Stimulated activated CD8-positive, alpha-beta memory T cell treated with anti-CD3 and anti-CD28 coated beads, Interleukin-4, amount 100 ng/mL, for 4 hours (primary cell): ENCODE data around the gene PDP2.

ENCODE experiments used
- DNase-seq, 2 donors: peaks; one replicate each; pipeline ENCODE4 v3.0.0-alpha.2; 2020; ENCODE audit warnings: low read depth in 2 of 2, low spot score in 1 of 2

The PDP2 gene

DNA sequence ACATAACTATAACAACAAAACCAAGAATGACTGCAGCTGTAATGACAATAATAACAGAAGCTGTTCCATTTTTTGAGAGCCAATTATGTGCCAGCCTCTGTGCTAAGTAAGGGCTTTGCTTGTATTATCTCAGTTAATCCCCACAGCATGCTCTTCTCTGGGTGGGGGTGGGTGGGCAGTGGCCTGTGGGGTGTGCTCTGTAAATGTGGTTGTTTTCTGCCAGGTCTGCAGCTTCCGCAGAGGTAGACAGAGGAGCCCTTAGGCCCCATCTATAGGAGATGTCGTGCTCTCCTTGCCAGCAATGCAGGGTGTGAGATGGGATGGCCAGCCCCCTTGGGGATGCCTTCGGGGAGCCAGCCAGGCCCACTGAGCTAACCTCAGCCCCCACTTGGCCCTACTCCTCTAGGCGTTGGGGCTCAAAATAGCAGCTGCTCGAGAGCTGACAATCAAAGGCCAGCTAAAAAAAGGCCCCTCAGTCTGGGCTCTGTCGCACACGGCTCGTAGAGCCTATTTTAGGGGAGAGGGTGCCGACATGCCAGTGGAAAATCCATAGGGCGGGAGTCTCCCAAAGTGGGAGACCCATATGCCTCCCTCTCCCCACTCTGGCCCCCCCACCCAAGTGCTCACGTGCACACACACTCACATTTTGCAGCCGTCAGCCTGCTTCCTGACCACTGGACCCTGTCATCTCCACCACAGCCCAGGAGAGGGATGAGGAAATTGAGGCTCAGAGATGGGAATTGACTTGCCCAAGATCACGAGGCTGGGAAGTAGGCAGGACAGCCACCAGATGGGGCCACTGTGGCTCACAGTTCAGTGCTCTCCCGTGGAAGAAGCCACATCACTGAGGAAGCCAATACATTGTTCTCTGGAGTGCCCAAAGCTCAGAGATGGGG lies 22.6 kb downstream of the PDP2 start:
- DNase-seq, result no peak

DNA sequence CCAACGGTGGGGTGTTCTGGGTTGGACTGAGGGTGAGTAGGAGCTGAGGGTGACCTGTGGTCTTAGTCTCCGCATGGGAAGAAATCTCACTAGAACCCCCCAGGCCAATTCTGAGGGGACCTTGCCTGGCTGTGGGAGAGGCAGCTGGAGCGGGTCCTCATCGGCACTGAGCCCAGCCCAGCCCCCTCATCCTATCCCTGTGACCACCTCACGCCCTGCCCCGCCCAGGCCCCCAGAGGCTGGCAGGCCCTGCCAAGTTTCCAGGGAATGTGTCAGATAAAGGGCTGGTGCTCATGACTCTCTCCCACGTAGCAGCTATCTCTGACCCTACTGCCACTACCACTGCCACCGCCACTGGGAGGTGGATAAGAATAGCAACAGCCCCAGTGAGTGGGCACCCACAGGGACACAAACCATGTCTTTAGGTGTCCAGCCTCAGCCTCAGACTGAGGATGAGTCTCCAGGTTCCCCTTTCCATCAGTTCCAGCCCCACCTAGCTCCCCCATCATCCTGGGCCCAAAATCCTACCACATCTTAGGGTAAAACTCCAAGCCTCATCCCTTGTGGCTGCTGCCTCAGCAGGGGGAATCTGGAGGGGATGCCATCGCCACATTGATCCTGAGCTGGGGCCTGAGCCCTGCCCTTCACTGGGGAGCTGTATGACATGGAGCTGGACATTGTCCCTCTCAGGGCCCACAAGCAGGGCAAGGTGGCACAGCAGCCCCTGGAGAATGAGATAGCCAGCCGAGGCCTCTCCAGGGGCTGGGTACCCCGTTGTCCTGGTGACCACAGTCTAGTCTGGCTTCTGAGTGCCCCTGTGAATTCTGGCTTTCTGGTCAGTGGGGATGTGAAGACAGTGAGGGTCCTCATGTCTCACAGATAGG lies 23.5 kb downstream of the PDP2 start:
- DNase-seq, result no peak

DNA sequence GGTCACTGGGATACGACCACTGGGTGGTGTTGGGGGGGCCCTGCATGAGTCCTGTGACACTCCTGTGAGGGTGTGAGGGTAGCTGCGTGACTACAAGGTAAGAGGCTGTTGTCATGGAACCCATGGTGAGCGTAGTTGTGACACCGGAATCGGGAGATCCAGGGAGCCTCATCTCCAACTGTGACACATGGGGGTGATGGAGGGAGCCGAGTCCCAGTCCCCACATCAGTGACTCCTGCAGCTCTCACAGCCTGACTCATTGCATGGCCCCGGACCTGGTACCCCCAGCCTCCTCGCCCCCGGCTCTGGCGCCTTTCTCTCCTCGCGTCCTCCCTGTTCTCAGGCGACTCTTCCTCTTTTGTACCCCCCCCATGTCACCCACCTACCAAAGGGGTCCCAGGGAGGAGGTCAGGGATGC lies 24.1 kb downstream of the PDP2 start:
- DNase-seq, result no peak

DNA sequence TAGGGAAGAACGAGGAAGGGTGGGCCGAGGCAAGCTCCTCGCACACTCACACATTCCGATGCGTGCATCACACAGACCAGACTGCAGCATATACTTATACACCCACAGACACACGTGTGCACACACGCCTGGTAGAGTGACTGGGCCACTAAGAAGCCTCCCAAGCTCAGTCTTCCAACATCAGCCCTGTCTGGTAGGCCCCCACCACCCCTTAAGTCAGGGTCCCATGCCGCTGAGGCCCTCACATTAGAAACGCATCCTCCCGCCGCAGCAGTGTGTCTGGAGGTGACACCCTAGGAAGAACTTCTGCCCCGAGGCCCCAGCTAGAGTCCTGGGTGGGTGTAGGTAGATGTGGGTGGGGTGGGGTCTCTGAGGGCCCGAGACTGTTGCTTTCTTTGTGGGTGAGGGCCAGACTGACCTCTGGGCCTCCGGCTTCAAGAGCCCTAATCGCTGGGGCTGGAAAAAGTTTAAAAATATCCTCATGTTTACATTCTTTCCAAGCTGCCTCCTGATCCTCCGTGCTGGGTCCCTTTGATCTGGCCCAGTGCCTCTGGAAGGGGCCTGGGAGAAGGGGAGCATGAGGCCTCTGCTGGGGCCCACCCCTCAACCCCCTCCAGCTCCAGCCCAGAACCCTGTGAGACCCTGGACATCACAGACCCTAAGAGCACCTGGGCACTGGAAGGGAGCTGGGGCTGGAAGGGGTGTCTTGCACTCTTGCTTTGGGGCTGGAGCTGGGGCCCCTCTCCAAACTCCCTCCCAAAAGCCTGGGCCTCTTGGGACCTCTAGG lies 24.7 kb downstream of the PDP2 start:
- no peak for DNase-seq

DNA sequence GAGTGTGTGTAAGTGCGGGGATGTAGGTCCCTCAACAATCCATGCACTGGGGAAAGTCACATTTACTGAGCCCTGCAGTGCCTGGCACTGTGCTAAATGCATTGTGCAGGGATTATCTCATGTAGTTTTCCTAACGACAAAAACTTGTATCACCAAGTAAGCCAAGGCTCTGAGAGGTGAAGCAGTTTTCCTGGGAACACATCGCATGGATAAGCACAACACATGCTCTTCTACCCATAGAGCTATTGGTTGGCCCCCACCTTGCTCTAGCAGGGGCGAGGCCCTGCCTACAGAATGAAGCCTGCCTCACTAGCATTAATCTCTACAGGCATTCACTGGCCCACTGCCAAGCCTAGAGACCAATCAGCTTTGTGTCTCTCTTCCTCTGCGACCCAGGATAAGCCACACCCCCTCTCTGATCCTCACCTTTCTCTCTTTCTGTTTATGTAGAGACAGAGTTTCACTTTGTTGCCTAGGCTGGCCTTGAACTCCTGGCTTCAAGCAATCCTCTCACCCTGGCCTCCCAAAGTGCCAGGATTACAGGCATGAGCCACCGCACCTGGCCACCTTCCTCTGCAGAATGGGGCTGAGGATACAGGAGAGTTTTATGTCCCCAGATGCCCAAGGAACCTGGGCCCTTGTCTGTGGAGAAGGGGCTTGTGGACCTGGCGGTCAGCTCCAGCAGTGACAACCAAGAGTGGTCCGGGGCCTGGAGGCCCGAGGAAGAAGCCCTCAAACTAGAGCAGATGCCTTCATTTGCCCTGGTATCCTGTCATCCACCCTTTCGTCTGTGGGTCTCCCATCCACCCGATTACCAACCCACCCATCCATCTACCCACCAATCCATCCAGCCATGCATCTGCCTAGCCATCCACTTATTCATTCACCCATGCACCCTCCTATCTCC lies 25.6 kb downstream of the PDP2 start:
- DNase-seq, result no peak

- DNase-seq, result no peak
Measured at GRCh38 chr16:66906916-66907836, 26.9 kb downstream of the PDP2 start.

- DNase-seq, result no peak
Measured at GRCh38 chr16:66908116-66908515, 27.8 kb downstream of the PDP2 start.

GRCh38 chr16:66908762-66909559 lies 28.6 kb downstream of the PDP2 start:
- DNase-seq, result no peak

DNA sequence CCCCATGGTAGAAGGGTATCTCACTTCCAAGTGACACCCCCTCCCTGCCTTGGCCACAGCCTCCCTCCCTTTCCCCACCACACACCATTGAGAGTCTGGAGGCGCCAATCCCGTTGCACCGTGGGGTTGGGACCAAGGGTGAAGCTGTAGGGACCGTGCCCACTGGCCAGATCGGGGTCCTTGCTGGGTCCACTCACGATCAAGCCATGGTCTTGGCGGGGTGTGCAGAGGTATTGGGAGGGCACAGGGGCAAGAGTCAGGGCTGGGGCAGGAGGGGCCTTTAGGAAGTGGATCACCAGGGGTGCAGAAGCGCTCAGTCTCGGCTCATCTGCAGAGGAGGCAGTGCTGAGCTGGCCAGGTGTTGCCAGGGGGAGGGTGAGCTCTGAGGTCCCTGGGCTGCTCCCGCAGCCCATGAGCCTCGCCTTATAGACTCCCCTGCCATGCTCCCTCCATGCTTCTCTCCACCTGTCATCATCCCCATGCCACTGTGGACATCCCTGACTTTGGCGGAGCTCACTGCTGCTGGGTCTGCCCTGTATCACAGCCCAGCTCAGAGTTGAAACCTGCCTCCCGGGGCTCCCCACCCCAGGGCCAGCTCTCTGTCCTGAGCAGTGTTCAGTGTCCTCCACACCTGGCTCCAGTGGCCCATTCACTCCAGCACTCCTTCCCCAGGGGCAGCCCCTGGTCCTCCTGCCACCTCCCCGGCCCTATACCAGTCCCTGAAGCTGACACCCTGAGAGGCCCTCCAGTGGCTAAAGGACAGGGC lies 30.0 kb downstream of the PDP2 start:
- no peak for DNase-seq

DNA sequence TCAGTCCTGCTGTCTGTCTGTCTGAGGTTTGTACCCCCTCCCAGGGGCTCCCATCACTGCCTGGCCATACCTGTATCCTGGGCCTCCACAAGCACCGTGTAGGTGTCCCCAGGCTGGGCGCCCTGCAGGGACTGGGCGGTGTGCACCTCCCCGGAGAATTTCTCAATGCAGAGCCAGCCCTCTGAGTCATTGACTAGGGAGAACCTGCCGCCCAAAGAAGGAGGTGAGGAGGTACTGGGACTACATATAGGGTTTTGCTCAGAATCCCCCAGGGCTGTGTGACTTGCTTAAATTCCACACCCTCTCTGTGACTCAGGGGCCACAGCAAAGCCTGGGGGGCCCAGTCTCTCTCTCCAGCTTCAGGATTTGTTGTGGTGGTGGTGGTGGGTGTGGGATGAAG lies 30.8 kb downstream of the PDP2 start:
- DNase-seq, result no peak

- DNase-seq, result no peak
Measured at GRCh38 chr16:66911801-66912200, 31.5 kb downstream of the PDP2 start.

DNA sequence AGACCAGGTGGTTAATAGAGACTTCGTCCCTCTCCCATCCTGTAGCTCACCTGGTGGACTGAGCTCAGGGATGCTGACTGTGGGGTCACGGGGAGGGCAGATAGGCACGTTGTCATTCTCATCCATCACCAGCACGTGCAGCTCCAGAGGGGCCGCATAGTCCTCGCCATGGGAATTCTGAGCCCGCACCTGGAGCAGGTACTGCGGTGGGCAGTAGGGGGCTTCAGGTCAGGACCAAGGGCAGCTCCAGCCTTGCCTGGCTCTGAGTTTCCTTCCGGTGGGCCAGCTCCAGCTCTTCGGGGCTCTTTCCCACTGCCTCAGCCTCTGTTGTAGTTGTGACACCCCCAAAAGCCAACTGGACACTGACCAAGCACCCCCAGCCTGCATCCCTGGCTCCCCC lies 32.8 kb downstream of the PDP2 start:
- no peak for DNase-seq

DNA sequence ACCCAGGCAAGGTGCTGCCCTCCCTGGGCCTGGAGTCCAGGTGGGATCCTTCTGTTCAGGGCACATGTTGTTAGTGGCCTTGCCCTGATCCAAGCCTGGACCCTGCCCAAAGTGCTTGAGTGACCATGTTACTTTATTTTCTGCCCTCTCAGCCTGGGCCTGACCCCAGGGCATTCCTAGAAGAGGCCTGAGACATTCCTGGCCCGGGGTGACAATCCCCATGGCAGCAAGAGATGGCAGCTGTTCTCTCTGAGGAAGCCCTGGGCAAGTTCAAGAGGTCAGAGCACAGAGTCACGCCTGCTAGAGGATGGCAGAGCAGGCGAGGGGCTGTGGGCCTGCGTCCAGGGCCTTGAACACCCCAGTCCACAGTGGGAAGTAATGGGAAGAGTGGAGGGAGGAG lies 33.4 kb downstream of the PDP2 start:
- no peak for DNase-seq

- no peak for DNase-seq
Measured at GRCh38 chr16:66914541-66914940, 34.2 kb downstream of the PDP2 start.

GRCh38 chr16:66915041-66915440 lies 34.7 kb downstream of the PDP2 start:
- DNase-seq, result no peak

GRCh38 chr16:66916518-66916917 lies 36.2 kb downstream of the PDP2 start:
- no peak for DNase-seq

GRCh38 chr16:66917741-66918140 lies 37.4 kb downstream of the PDP2 start:
- no peak for DNase-seq

- no peak for DNase-seq
Measured at GRCh38 chr16:66918355-66918754, 38.0 kb downstream of the PDP2 start.
